HUDEP-2 (cell line): ENCODE measurements around the gene COLQ.
"Not testable (repeated sequence)": the region's sequence is repeated elsewhere in the genome, so short reads cannot be mapped to it uniquely, and the experiment has no call there.

Experiments
- DNase-seq, 76 experiments: peaks; one replicate each; lab custom pipeline; 2025; ENCODE audit not compliant: unreplicated experiment in 76 of 76; lab: John Stamatoyannopoulos, UW

Gene COLQ

DNA sequence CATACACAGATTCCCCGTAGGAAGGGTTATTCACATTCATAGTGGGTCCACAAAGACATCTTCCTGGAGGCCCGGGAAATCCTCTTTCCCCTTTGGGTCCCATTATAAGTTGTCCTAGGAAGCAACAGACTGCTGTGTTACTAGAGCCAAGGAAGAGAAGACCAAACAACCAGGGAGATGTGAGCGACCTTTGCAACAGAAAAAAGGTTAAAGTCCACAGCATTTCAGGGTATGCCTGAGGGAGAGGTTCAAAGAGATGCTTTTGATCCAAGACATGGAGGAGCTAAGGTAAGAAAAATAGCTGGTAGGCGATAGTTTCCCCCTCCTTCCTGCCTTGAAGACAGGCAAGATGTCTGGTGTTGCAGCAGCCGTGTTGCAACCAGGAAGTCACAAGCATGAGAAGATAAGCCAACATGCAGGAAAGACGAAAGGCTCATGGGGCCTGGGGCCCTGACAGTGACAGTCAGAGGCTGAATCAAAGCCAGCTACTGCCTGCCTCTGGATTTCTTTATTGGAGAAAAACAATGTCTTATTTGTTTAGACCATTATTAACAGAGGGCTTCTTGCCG lies 63.2 kb downstream of the COLQ start:
- no peak for DNase-seq

- not testable (repeated sequence) for DNase-seq
These were observed 64.6 kb downstream of the COLQ start for GRCh38 chr3:15456915-15457314.

GRCh38 chr3:15456321-15456720 lies 65.2 kb downstream of the COLQ start:
- no peak for DNase-seq

GRCh38 chr3:15455756-15456155 lies 65.8 kb downstream of the COLQ start:
- DNase-seq = no peak

GRCh38 chr3:15454965-15455364 lies 66.5 kb downstream of the COLQ start:
- no peak for DNase-seq

GRCh38 chr3:15453991-15454625 lies 67.4 kb downstream of the COLQ start:
- no peak for DNase-seq

GRCh38 chr3:15453501-15453900 lies 68.0 kb downstream of the COLQ start:
- DNase-seq = no peak

GRCh38 chr3:15452961-15453360 lies 68.5 kb downstream of the COLQ start:
- no peak for DNase-seq

DNA sequence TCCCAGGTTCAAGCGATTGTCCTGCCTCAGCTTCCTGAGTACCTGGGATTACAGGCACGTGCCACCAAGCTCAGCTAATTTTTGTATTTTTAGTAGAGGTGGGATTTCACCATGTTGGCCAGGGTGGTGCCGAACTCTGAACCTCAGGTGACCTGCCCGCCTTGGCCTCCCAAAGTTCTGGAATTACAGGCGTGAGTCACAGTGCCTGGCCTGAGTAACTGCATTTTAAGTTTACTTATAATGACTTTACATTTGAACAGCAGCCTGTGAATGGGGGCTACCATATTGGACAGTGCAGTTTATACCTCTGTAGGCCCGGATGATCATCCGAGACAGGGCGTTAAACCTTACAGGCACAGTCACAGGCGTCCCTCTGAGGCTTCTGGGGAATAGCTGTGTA lies 69.3 kb downstream of the COLQ start:
- peak in 1 of 76 experiments; percentile 21 for DNase-seq

GRCh38 chr3:15451216-15452113 lies 70.0 kb downstream of the COLQ start:
- DNase-seq = no peak

DNA sequence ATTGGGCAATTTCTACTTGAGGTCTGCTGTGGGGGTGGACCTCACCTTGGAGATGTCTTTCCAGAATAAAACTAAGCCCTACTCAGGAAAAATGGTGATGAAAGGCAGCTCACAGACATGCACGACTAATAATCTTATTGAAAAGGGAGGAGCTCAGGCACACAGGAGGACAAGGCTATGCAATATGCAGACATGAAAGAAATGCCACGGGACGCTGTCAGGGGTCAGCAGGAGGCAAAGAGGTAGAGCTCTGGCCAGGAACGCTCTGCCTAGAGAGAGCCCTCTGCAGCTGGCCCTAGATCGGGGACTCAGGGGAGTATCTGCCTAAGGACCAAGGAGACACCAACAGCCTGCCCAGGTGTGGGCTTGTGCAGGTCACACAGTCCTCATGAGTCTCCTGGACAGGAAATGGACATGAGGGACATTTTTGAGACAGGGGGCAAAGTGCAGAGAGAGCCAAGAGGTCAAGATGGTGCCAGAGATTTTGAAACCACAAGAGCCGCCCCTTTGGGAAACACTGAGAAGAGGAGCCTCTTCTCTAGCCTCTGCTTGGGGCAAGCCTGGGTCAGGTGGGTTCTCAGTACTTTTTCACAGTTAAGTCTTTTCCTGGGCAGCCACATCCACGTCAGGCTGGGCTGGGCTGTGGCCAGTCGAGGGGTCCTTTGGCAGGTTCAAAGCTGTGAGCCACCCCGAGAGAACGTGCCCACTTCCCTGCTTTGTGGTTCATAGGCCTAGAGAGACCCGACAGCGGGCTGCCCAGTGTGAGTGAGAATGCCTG lies 70.9 kb downstream of the COLQ start:
- no peak for DNase-seq

GRCh38 chr3:15449489-15450224 lies 71.8 kb downstream of the COLQ start:
- DNase-seq = no peak

DNA sequence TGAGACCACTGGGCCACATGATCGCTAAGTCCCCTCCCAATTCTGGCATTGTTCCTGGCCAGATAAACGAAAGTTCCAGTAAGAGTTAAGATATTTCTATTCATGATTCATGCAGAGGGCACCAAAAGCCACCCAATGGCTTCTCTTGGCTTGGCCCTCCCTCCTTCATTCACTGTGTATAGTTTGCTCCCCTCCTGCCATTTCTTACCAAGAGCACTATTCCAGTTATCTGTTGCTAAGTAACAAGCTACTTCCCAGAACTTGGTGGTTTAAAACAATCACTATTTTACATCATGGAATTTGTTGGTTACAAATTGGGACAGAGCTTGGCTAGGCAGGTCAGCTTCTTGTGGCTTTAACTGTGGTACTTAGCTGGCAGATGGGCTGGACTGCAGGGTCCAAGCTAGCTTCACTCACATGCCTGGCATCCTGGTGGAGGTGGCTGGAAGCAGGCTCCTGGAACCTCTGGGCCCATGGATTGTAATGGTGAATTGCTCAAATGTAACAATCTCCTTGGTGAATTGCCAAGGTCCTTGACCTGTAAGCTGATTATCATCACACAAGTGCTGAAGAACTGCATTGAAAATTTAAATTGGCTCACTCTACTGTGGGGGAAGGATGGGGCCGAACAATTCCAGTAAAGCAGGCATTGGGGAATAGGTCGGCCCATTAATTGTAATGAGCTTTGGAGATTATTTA lies 77.5 kb downstream of the COLQ start:
- no peak for DNase-seq

DNA sequence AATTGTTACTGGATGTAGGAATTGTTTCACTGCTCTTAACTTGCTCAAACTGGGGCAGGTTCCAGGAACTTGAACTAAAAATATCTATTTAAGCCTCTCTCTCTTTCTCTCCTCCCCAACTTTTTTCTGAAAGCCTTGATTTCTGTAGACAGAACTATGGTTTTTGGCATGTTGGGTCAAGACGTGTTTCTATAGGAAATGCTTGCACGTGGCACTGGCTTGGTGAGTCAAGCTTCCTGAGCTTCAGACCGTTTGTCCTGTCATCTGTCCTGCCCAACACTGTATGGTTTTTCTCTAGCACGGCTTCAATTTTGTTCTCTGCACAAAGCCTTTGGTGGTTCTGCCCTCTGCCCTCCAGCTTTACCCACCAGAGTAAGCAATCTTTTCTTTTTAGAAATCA lies 80.6 kb downstream of the COLQ start:
- DNase-seq = no peak

- DNase-seq = peak in 1 of 76 experiments; percentile 17
These were observed 82.0 kb downstream of the COLQ start for GRCh38 chr3:15439476-15439875.

DNA sequence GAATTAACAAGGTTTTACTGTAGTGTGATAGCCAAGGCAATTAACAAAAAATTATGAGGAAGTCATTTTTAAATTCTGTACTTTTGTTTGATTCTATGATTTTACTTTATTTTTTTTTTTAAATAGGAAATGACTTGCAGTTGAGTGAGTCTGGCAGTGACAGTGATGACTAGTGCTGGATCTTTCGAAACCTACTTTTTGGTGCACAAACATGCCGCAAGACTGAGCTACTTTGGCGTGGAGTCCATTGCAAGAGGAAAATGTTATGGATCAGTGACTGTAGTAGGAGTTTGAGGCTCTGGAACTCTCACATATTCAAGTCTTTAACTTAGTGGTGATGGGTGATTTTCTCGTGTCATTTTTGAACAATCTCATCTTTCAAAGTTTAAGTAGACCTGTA lies 82.5 kb downstream of the COLQ start:
- DNase-seq = no peak

DNA sequence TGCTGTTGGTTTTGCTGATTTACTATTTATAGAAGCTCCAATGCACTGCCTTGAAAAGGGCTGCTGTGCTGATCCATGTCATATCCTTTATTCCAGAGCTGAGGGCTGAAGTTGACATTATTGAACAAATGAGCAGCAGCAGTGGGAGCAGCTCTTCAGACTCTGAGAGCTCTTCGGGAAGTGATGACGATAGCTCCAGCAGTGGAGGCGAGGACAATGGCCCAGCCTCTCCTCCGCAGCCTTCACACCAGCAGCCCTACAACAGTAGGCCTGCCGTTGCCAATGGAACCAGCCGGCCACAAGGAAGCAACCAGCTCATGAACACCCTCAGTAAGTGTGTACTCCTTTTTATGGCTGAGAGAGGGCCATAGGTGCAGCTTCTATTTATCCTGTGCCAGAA lies 85.3 kb downstream of the COLQ start:
- no peak for DNase-seq

DNA sequence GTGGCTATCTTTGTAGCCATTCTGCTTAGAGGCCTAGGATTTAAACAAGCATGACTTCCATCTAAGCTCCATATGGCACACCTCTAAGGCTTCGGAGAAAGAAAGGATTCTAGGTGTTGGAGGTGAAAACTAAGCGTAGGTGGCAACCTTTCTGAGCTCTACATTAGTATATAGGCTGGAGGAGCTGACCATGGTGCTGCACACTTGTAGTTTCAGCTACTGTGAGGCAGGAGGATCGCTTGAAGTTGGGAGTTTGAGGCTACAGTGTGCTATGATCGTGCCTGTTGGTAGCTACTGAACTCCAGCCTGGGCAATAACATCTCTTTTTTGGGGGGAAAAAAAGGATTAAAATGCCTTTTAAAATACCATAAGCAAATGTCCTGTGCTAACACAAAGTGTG lies 86.8 kb downstream of the COLQ start:
- DNase-seq = no peak

DNA sequence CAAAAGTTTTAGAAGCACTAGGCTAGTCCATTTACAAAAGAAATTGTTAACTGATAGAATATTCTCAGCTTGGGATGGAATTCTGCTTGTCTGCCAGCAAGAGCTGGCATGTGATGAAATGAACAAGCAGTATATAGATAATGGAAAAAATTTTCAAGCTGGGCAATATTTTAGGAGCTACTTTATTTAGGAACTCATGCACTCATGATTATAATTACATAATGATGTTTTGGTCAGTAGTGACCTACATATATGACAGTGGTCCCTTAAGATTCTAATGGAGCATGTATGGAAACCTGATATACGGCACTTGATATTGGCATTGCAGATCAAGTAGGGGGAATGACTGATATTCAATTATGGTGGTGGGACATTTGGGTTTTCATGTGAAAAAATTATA lies 88.0 kb downstream of the COLQ start:
- DNase-seq = no peak
